GM12864 (cell line): ENCODE measurements around the gene FLOT2.

Experiments used
- DNase-seq: peaks from one replicate; pipeline ENCODE4 v3.0.0-alpha.2; 2011; ENCODE audit warnings: low read depth
- H3K4me3 ChIP-seq: 2 replicates; pipeline ENCODE4 v1.5.1; 2011; ENCODE audit warnings: mild to moderate bottlenecking, low read depth, low read length, control low read depth
- CTCF ChIP-seq: IDR thresholded peaks from 2 replicates; pipeline ENCODE4 v1.5.1; 2011; ENCODE audit warnings: low read depth, mild to moderate bottlenecking, moderate library complexity, low read length, control low read depth, inconsistent platforms; ENCODE audit errors: missing control alignments

Gene FLOT2

GRCh38 chr17:28901866-28902818 is 4.6 kb upstream of the FLOT2 start:
- no peak for TF ChIP-seq CTCF
- peak overlapping the region; percentile 70 for H3K4me3 ChIP-seq
- DNase-seq = no peak

GRCh38 chr17:28900986-28901726 is 3.6 kb upstream of the FLOT2 start:
- no peak for TF ChIP-seq CTCF
- peak overlapping the region; percentile 70; the same call in 1 of the 2 replicates for H3K4me3 ChIP-seq
- no peak for DNase-seq

GRCh38 chr17:28899212-28899815 is 1.8 kb upstream of the FLOT2 start:
- DNase-seq = no peak
- no peak overlapping the region for H3K4me3 ChIP-seq

DNA sequence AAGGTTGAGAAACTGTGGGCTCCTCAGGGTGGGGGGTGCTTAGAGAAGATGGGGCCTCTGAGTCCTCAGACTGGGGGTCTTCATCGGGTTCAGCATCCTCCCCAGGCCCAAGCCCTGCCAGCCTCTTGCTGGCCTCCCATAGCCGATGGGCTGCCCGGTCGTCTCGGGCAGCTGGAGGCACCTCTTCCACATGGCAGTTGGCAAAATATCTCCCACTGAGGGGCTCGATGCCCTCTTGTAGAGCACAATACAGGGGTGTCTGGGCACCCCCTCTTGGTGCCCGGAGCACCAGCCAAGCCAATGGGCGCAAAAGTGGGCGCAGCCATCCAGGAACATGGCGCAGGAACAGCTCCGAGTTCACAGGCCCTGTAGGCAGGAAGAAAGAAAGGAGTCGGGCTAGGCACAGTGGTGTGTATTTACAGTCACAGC is 1.0 kb upstream of the FLOT2 start:
- TF ChIP-seq CTCF = no peak
- H3K4me3 ChIP-seq = no peak overlapping the region
- DNase-seq = no peak

More at GRCh38 chr17:28899212-28899815, 1.8 kb upstream of the FLOT2 start:
- no peak for TF ChIP-seq CTCF

- H3K4me3 ChIP-seq = peak overlapping the region; percentile 63
- no peak for TF ChIP-seq CTCF
- DNase-seq = no peak
Measured at GRCh38 chr17:28897769-28898526, 415 bp upstream of the FLOT2 start.

GRCh38 chr17:28896491-28896883 is 1.0 kb downstream of the FLOT2 start:
- DNase-seq = no peak
- no peak for TF ChIP-seq CTCF
- H3K4me3 ChIP-seq = peak overlapping the region; percentile 63
